GM21367 (cell line): Measurements from ENCODE around the gene MTSS2.

Experiments used
- ATAC-seq: cut with Tn5 transposase; IDR thresholded peaks from one replicate; pipeline ENCODE4 v1.9.1; 2021; ENCODE audit not compliant: unreplicated experiment

MTSS2 gene

DNA sequence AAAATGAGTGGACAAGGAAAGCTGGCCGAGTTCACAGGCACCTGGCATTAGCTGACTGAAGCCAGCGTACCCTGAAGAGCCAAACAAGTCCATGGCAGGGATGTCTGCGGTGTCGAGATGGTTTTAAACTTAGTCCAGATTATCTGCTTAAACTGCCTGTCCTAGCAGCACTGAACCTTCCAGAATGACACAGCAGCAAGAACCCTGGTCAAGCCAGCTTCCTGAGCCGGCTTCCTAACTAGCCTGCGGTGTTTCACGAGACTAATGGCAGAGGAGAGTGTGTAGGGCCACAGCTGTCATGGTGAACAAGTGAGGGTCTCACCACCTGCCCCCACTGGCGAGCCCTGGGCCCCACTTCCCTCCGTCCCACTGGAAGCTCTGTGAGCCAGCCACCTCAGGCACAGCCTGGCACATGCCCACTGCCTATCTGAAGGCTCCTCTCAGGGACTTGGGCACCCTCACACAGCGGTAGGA is 28.8 kb upstream of the MTSS2 start:
- no peak for ATAC-seq

DNA sequence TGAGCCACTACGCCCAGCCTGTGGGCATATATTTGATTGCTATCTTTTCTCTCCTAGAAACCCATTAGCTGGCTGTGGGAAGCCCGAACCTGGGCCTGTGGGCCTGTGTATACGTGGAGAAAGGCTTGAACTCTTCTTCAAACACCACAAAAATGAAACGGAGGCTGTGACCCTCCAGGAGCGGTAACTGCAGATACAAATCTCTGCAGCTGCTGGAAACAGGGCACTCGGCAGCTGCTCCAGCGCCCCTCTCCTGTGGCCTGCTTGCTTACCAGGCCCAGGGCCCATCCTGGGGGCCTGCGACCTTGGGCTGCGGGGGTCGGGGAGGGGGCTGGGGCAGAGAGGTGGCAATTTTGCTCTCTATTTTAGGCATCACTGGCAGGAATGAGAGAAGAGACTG is 28.0 kb upstream of the MTSS2 start:
- ATAC-seq: no peak

DNA sequence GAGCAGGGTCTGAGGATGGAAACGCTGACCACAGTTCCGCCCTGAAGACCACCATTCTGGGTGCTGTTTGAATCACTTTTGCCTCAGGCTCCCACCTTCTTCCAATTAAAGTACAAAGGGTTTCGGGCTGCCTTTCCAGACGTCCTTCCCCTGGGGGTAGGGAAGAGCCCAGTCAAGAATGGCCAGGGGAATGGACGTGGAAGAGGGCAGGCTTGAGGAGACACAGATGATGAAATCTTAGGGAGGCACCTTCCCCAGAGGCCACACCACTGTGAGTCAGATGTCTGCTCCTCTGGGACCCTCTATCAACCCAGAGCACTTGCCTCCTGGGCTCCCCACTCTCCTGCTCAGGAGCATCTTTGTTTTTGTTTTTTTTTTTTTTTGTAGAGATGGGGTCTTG is 27.5 kb upstream of the MTSS2 start:
- ATAC-seq: no peak

DNA sequence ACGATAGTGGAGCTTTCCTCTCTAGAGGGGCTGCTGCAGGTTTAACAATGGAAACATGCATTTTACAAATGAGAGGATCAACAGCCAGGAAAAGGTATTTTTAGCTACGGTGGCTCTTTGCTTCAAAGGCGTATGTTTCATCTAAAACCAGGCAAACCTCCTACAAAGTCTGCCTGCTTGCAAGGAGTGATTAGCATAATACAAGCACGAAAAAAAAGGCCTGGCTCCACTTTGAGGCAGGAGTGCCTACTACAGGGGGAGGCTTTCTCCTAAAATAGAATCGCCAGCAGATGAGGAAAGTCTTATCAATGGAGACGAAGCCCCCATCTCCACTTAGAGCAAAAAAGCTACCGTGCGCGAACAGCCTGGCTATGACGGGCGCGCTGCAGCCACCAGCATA is 27.1 kb upstream of the MTSS2 start:
- no peak for ATAC-seq

DNA sequence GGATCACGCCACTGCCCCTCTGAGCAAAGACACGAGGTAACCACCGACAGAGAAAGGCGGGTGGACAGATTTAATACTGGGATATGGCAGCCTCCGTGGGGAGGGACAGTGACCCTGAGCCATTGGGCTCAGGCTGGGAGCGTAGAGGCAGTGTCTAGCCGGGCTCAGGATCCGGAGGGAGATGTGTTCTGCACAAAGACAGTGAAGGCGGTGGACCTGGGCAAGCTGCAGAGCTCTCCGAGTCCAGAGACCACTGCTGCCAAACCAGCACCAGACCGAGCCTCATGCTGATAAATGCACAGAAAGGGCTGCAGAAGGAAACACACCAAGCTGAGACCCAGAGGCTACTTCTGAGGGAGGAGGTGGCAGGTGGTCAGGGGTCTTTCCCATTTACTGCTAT is 26.5 kb upstream of the MTSS2 start:
- ATAC-seq: no peak

DNA sequence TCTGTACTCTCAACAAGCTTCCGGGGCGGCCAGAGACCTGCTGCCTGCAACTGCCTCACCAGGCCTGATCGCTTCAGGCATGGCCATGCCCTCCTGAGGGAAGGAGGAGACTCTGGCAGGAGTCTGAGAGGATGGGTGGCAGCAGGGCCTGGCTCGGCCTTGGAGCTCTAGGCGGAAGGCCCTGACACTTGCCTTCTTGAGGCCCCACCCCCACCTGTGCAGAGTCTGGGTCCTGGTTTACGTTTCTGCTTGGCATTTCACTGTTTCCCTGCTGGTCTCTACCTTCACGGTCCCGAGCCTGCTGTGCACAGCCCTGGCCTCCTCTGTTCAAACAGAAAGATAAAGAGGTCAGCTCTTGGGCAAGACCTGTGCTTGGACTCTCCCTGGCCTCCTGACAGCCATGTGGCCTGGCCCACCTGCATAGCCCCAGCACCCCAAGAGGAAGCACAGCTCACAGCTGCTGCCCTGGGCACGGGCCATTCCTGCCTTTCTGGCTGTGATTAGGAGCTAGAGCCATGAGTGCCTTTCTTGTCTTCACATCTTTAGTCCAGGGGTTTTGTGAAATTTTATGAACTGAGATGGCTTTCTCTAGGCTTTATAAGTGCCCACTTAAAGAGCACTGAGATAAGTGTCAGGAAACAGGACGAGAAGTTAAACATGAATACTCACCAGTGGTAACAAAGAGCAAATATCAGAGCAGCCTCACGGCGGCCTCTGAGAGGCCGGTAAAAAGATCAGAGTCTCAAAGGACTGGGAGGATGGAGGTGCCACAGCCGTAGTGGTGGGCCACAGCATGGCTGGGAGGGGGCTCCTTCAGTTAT is 25.6 kb upstream of the MTSS2 start:
- no peak for ATAC-seq

DNA sequence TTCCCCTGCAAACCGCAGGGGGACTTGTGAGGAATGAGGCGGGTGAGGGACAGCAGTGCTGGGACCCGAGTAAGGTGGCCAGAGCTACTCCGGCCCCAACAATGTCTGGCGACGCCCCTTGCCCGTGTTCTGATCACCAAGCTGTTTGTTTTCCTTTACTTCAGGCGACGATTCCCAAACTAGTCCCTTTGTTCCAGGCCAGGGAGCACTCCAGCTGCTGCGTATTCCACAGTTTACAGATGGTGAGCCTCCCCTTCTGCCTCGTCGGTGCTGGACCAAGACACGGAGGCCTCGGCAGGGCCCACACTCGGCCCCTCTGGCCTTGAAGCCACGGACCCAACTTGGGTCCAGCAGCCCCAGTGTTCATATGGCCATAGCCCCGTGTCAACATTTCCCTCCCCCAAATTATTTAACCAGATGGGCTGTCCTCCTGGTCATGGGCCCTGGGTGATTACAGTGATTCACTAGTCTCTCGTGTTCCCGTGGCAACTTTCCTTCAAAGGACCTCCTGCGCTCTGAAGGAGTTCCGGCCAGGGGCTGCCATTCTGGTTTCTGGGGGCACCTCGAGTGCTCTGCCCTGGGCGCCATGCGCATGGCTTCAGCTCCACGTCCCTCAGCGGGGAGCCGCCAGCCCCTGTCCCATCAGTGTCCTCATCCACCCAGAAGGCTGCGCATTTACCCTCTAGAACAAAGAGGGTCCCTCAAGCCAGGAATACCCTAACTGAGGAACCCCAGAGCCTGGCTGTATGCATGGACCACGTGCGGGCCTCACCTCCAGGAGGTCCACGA is 24.8 kb upstream of the MTSS2 start:
- no peak for ATAC-seq

DNA sequence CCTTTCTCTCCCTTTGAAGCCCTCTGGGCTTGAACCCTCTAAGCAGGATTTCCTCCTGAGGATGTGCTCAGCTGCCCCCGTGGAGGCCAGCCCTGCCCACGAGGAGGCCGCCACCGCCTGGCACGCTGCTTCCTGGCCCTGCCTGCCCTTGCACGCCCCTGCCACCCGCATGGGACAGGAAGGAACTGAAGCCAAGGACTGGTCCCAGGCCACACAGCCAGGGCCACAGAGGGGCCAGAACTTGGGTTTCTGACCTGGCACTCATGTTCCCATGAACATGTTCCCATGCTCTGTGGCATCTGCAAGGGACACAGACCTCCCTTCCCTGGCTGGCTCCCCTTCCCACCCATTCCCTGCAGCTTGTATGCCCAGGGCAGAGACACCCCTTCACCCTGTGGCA is 24.1 kb upstream of the MTSS2 start:
- no peak for ATAC-seq

DNA sequence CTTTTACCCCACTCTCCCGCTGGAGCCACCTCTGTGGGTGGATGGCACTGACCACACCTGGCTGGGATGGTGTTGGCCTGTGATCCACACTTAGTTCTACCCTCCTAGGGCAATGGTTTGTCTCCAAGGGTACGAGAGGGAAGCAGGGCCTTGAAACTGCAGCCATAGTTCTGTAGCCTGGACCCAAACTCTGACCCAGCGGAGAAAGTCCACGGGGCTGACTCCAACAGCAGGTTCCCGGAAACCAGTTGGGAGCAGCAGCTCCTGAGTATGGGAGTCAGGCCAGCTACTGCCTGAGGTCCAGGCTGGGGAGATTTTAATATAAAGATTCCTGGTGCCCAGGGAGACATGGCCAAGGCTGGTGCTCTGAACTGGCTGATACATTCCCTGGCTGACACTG is 23.6 kb upstream of the MTSS2 start:
- no peak for ATAC-seq

DNA sequence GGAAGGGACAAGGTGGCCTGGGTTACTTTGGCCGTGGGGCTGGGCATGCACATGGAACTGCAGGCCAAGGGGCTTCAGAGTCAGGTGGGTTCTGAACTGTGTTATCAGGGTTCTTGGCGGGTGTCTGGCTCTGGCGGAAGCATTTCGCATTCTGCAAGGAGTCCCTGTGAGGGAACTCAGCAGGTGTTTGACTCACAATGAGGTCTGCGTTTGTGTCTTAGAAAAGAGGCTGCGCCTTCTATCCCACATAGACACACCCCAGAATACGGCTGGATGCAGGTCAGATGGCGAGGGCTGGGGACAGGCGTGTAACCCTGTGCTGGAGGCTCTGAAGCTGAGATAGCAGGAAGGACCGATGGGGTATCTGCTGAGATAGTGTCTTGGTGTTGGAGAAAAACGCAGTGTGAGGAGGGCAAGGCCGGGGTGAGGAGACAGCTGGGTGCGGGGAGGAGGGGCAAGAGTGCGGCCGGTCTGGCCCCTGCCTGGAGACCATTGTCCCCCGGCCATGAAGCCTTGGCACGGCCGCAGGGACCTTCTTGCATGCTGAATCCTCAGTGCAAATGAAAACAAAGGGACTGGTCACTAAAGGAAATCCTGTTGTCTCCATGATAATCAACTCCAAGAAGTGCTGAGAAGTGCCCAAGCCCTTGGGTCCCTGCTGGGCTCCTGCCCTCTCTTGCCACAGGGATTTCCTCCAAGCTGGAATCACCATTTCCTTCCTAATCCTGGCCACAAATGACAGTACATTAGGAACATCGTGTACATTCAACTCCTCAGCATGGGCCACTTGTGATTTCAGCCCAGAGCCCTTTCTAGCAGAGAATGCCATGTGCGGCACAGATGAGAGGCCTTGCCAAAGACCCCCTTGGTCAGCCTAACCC is 22.8 kb upstream of the MTSS2 start:
- ATAC-seq: no peak

DNA sequence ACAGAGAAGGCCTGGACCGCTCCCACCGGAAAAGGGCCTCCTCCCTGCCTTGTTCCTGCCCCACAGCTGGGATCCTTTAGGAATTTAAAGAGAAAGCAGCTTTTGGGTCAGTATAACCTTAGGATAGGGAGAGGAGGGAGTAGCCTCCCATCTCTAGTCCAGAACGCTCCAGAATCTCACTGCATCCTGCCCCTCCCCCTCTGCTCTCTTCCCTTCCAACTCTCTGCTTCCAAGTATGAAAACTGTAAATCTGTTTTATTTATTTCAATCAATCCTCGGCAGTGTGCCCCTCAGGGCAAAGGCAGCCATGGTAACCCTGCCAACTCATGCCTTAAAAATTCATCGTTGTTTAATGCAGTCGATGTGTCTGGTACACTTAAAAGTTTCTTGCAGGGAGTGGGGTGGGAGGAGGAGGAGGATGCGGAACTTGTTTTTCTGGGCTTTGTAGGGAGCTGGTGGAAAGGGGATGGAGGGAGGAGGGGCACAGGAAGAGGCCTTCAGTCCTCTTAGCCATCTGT is 21.2 kb upstream of the MTSS2 start:
- ATAC-seq: no peak

DNA sequence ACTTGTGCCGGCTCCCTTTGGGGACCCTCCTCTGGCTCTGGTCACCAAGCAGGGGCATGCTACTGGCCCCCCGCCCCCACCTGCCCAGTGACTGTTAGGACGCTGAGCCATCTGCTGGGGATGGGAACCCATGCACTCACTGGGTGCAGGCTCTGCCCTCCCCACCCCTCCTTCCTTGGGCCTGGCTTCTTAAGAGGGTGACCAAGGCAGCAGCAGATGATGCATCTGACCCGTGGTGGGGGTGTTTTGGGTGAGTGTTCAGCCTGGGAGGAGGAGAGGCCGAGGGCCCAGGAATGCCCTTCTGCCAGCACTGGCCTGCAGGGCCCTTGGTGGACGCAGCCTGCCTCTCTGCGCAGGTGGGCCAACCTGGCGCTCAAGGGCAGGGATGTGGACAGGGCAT is 19.2 kb upstream of the MTSS2 start:
- no peak for ATAC-seq

DNA sequence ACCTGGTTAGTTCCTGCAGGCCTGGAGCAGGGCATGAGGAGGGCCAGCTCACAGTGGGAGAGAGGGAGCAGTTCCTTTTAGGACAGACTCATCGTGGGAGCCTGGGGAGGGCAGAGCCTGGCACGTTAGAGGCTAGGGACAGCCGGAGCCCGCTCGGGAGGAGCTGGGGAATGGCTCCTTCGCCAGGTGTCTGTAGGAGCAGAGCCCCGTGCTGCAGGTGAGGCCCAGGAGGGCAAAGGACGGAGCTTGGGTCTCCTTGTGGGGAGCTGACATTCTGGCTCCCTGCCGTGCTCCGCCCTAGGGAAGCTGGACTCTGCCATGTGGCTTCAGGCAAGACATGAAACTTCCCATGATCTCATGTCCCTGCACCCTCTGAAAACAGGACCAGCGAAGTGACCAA is 18.7 kb upstream of the MTSS2 start:
- no peak for ATAC-seq

DNA sequence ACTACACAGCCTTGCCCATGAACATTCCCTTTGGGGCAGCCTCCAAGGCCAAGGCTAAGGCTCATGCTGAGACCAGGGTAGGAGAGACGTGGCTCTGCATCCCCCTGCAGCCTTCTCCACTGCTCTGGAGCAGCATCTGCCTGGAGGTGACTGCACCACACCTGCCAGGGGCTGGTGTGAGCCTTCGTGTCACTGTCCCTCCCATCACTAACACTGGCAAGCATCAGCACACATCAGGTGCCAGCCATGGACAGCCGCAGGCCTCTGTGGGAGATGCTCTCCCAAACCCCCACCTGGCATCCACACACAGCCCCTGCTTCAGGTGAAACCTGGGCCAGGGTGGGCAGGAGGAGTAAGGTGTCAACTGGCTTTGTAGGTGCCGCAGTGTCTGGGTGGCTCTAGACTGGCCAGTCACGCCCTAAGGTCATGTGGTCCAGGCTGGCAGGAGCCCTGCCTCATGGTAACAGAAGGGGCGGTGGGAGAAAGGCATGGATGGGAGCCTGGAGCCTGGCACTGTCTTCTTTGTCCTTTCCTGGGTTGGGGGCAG is 18.1 kb upstream of the MTSS2 start:
- ATAC-seq: no peak

DNA sequence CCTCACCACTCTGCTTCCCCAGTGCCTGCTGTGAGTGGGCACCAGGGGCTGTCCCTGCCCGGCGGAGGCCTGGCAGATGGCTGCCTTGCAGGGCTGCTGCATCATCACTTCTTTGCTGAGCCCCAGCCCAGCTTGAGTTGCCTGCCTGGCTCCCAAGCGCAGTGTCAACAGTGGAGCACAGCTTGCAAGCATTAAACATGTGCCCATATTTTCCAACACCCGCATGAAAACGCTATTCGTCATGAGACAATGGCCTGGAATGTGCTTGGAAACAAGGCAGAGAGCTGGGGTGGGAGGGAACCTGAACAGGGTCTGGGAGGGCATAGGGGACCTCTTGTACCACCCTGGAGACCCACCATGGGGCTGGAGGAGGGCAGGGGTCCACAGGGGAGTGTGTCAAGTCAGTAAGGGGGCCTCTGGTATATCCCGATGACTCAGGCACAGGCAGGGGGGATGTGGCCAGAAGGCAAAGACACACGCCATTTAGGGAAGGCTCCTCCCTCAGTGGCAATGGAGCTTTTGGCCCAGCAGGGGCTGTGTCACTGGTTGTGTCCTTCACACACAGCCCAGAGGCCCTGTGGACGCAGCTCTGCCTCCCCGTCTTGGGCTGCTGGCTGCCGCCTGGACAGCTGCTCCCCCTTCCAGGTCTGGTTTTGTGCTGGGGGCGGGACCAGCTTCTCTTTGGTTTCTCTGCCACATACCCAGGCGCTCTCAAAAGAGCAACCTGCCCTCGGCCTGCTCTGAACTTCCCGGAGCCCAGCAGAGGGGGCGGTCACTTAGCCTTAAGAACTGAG is 17.4 kb upstream of the MTSS2 start:
- no peak for ATAC-seq

DNA sequence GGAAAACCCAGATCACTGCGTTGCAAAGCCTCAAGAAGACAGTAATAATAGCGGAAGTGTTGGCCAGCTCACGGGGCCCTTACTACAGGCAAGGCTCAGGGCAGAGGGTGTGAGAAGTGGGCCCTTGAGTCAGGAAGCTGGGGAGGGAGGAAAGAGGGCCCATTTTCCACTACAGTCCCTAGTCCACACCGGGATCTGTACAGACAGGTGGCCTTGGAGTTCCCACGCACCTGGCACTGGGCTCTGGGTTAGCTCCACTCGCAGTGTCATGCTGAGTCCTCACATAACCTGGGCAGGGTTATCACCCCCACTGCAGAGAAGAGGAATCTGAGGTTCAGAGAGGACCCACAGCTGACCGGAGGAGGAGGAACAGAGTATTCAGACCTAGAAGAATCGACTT is 16.8 kb upstream of the MTSS2 start:
- ATAC-seq: no peak

DNA sequence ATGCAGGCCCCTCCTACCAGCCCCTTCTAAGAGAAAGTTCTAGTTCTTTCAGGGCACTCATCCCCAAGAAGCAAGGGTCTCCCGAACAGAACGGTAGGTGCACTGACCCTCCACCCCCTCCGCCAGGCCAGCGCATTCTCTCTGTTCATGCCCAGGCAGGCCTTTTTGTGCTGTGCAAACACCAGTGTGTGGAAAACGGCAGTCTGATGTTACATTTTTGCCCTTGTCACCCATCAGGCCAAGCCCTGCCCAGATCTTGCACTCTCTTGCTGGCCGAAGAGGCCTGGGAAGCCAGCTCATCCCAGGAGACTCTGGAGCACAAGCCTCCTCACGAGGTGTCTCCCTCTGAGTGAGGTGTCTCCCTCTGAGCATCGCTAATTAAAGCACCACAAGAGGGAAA is 16.1 kb upstream of the MTSS2 start:
- ATAC-seq: no peak

DNA sequence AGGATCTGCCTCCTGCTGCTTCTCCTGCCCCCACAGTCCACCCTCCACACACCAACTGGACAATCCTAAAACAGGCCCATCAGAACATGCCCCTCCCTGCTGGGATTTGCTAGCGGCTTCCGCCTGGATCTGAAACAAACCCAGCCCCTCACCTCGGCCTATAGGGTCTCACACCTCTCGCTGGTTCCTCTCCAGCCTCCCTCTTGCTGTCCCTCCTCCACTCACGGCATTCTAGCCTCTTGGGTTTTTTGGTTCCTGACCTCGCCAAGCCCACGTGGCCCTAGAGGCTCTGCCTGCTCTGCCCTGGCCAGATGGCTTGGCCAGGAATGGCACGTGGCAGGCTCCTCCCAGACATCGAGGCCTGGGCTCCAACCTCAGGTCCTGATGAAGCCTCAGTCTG is 15.7 kb upstream of the MTSS2 start:
- no peak for ATAC-seq

DNA sequence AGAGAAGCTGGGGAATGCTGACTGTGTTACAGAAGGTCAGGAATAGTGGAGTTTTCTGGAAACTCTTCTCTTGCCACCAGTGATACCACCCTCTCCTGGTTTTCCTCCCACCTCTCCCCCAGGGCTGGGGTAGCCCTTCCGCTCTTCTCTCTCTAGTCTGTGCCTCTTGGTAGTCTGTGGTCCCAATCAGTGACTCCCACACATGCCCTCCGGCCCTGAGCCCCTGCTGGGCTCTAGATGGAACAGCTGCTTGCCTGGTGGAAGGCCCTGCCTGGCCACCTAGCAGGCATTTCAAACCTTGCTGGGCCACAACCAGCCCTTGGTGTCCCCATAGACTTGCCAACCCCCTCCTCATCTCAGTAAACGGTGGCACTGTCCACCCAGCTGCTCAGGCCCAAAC is 15.2 kb upstream of the MTSS2 start:
- ATAC-seq: no peak
